ENCODE measurements around the gene DLG4.

DLG4 gene

GRCh38 chr17:7233701-7234082 lies 14.1 kb upstream of the DLG4 start:
- TF ChIP-seq CTCF (IDR thresholded peaks at IDR 0.05) = no peak

GRCh38 chr17:7232114-7232513 lies 12.5 kb upstream of the DLG4 start:
- TF ChIP-seq CTCF (IDR thresholded peaks at IDR 0.05) = no peak

GRCh38 chr17:7229504-7229903 lies 9.9 kb upstream of the DLG4 start:
- TF ChIP-seq CTCF (IDR thresholded peaks at IDR 0.05) = no peak

- TF ChIP-seq CTCF (IDR thresholded peaks at IDR 0.05) = no peak
Observed at GRCh38 chr17:7228920-7229319, 9.3 kb upstream of the DLG4 start.

- TF ChIP-seq CTCF (IDR thresholded peaks at IDR 0.05) = no peak
Observed at GRCh38 chr17:7226721-7227710, 7.4 kb upstream of the DLG4 start.

- no peak for TF ChIP-seq CTCF (IDR thresholded peaks at IDR 0.05)
Observed at GRCh38 chr17:7225711-7226331, 6.2 kb upstream of the DLG4 start.

- no peak for TF ChIP-seq CTCF (IDR thresholded peaks at IDR 0.05)
Observed at GRCh38 chr17:7224661-7225111, 5.0 kb upstream of the DLG4 start.
